Kidney glomerular epithelial cell (primary cell): ENCODE results near the gene PTPRM.

Experiments used
- DNase-seq: peaks from one replicate; lab custom pipeline; 2025; lab: John Stamatoyannopoulos, UW

The PTPRM gene

GRCh38 chr18:8362863-8363262, 795.7 kb downstream of the PTPRM start:
- no peak for DNase-seq

- DNase-seq: no peak
Measured at GRCh38 chr18:8364385-8364784, 797.3 kb downstream of the PTPRM start.

GRCh38 chr18:8365006-8365405, 797.9 kb downstream of the PTPRM start:
- DNase-seq: no peak

GRCh38 chr18:8365528-8365927, 798.4 kb downstream of the PTPRM start:
- no peak for DNase-seq

GRCh38 chr18:8366070-8366469, 799.0 kb downstream of the PTPRM start:
- no peak for DNase-seq

GRCh38 chr18:8366656-8367055, 799.5 kb downstream of the PTPRM start:
- DNase-seq: no peak

- DNase-seq: peak; percentile 13
Measured at GRCh38 chr18:8367217-8367988, 800.3 kb downstream of the PTPRM start.

GRCh38 chr18:8368512-8369217, 801.5 kb downstream of the PTPRM start:
- DNase-seq: no peak

GRCh38 chr18:8373486-8373885, 806.4 kb downstream of the PTPRM start:
- DNase-seq: no peak

GRCh38 chr18:8374676-8375075, 807.6 kb downstream of the PTPRM start:
- DNase-seq: no peak

- DNase-seq: no peak
Measured at GRCh38 chr18:8375249-8375648, 808.1 kb downstream of the PTPRM start.

- DNase-seq: no peak
Measured at GRCh38 chr18:8376113-8376512, 809.0 kb downstream of the PTPRM start.

- no peak for DNase-seq
Measured at GRCh38 chr18:8379187-8379941, 812.2 kb downstream of the PTPRM start.

- no peak for DNase-seq
Measured at GRCh38 chr18:8380006-8380405, 812.9 kb downstream of the PTPRM start.

- no peak for DNase-seq
Measured at GRCh38 chr18:8380926-8381325, 813.8 kb downstream of the PTPRM start.

GRCh38 chr18:8381821-8382459, 814.8 kb downstream of the PTPRM start:
- DNase-seq: no peak

- DNase-seq: no peak
Measured at GRCh38 chr18:8385400-8385799, 818.3 kb downstream of the PTPRM start.

GRCh38 chr18:8386669-8387380, 819.7 kb downstream of the PTPRM start:
- no peak for DNase-seq

GRCh38 chr18:8389391-8390340, 822.5 kb downstream of the PTPRM start:
- DNase-seq: peak; percentile 65

- DNase-seq: no peak
Measured at GRCh38 chr18:8391068-8391467, 824.0 kb downstream of the PTPRM start.

GRCh38 chr18:8396254-8396653, 829.1 kb downstream of the PTPRM start:
- DNase-seq: no peak
